SK-N-SH (cell line): ENCODE measurements around the gene SLC7A8.

ENCODE experiments used
- CHD2 ChIP-seq: fragments of 150-350 bp; IDR thresholded peaks from 2 replicates; pipeline ENCODE4 v1.6.1; 2018; ENCODE audit warnings: low read length; ENCODE audit not compliant: partially characterized antibody
- ELF1 ChIP-seq: IDR thresholded peaks from 2 replicates; pipeline ENCODE4 v1.4.0; 2012
- EZH2phosphoT487 ChIP-seq: fragments of 200-600 bp; sonication (generic); IDR thresholded peaks from 2 replicates; pipeline ENCODE4 v1.6.1; 2017; ENCODE audit warnings: low read depth, mixed run types, mild to moderate bottlenecking, antibody characterized with exemption, moderate library complexity, borderline replicate concordance
- FOSL2 ChIP-seq: IDR thresholded peaks from 2 replicates; pipeline ENCODE4 v1.4.0; 2012; ENCODE audit warnings: low read depth, mild to moderate bottlenecking, moderate library complexity, borderline replicate concordance
- GABPA ChIP-seq: IDR thresholded peaks from 2 replicates; pipeline ENCODE4 v1.4.0; 2012; ENCODE audit warnings: low read depth, mild to moderate bottlenecking
- MAX ChIP-seq: IDR thresholded peaks from 2 replicates; pipeline ENCODE4 v1.4.0; 2012; ENCODE audit warnings: low read depth
- NFIC ChIP-seq: IDR thresholded peaks from 2 replicates; pipeline ENCODE4 v1.4.0; 2012; ENCODE audit warnings: borderline replicate concordance
- SIN3A ChIP-seq: IDR thresholded peaks from 2 replicates; pipeline ENCODE4 v1.6.1; 2012; ENCODE audit warnings: low read depth, mild to moderate bottlenecking, low read length, moderate library complexity, borderline replicate concordance
- TAF1 ChIP-seq: IDR thresholded peaks from 2 replicates; pipeline ENCODE4 v1.6.1; 2012; ENCODE audit warnings: low read depth, mild to moderate bottlenecking, low read length, moderate library complexity, borderline replicate concordance
- TF ChIP-seq, protein P1 (sequence below): fragments of 200-600 bp; sonication (generic); IDR thresholded peaks from 2 replicates; pipeline ENCODE4 v1.6.1; 2017; ENCODE audit warnings: antibody characterized with exemption, mild to moderate bottlenecking, moderate library complexity

DNA sequence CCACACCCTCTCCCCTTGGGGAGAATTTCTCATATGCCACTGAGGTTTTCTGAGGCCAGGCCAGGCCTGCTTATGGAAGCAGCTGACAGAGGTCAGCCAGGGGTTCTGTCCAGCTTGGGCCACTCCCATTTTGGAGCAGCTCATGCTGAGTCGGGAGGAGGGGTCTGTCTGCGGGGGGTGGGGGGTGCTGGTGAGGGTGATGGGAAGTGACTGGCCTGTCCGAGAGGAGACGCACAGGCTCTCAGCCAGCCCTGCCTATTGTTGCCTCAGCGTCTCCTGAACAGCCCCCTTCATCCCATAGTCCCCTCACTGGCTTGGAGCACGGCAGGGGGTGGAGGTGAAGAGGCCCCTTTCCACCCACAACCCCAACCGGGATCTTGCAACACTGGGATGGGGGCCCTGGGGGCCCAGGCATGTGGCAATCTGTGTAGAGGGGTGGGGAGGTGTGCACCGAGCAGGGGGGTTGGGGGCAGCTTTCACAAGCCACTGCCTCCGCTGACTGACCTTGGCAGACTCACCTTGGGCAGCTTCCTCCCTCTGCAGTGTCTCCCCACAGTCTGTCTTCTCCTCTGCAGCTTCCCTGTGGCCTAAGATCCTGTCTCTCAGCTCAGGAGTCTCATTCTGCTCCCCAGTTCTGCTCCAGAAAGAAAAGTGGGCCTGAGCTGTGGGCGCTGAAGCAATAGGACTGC is 69.9 kb downstream of the SLC7A8 start:
- TF ChIP-seq SIN3A (no peak), TAF1 (no peak), MAX (no peak), CHD2 (no peak), EZH2phosphoT487 (no peak), ELF1 (no peak), FOSL2 (no peak), GABPA (no peak), NFIC (no peak)
- TF ChIP-seq, protein P1, sequence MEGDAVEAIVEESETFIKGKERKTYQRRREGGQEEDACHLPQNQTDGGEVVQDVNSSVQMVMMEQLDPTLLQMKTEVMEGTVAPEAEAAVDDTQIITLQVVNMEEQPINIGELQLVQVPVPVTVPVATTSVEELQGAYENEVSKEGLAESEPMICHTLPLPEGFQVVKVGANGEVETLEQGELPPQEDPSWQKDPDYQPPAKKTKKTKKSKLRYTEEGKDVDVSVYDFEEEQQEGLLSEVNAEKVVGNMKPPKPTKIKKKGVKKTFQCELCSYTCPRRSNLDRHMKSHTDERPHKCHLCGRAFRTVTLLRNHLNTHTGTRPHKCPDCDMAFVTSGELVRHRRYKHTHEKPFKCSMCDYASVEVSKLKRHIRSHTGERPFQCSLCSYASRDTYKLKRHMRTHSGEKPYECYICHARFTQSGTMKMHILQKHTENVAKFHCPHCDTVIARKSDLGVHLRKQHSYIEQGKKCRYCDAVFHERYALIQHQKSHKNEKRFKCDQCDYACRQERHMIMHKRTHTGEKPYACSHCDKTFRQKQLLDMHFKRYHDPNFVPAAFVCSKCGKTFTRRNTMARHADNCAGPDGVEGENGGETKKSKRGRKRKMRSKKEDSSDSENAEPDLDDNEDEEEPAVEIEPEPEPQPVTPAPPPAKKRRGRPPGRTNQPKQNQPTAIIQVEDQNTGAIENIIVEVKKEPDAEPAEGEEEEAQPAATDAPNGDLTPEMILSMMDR = no peak
